MM.1S (cell line): ENCODE results near the gene UBE2QL1.

ENCODE experiments used
- CTCF ChIP-seq: fragments of 300-600 bp; sonication (generic); IDR thresholded peaks from 2 replicates; pipeline ENCODE4 v1.5.1; 2016; ENCODE audit warnings: antibody characterized with exemption, low read length, mixed read lengths
- EZH2 ChIP-seq: fragments of 300-600 bp; sonication (generic); optimal IDR thresholded peaks from 2 replicates; pipeline ENCODE3; 2017; ENCODE audit warnings: low read depth, mild to moderate bottlenecking, antibody characterized with exemption, low read length, mixed read lengths
- EZH2phosphoT487 ChIP-seq: fragments of 300-600 bp; sonication (generic); IDR thresholded peaks from 2 replicates; pipeline ENCODE4 v1.6.1; 2018; ENCODE audit warnings: antibody characterized with exemption, low read length

DNA sequence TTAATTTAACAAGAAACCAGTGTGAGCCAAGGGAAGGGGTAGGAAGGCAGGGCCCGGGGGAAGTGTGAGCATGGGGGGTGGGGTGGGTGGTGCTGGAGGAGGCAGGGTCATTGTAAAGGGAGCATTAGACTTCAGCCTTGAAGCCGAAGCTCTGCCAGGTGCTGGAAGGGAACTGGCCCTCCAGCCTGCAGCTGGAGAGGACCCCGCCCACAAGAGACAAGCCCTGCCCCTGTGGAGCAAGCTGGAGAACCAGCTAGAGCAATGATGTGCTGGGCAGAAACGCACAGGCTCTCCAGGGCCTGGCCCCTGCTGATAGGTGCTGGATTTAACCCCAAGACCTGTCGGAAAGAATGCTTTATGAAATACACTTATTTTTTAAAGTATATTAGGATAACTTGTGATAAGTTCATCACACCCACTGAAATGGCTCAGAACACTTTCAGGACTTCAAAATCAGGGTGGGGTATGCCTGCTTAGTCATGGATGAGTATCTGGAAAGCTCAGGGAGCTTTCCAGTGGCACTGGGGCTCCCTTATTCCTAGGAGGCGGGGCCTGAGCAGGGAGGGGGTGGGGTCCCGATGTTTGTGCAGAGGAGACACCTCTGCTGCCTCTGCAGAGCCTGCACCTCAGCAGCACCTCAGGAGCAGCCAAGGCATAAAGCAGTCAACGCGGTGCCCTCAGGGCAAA, 27.1 kb downstream of the UBE2QL1 start:
- no peak for TF ChIP-seq CTCF
- no peak for TF ChIP-seq EZH2
- no peak for TF ChIP-seq EZH2phosphoT487
